ENCODE measurements around the gene ZPR1.

DNA sequence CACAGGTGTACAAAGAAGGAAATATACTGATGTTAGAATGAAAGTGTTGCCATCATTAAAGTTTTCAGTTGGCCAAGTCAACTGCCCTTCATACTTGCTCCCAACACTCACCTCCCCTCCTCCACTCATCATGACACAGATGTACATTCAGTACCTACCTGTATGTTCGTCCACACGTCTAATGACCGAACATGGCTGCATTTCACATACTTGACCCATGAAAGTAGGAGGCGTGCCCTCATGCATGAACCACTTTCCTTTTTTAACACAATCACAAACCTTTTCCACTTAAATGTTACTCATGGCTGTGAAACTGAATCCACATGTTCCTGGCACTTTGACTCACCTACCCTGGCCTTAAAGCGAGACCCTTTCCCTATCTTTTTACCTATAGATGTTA is 11.8 kb downstream of the ZPR1 start:
- TF ChIP-seq, protein P1, sequence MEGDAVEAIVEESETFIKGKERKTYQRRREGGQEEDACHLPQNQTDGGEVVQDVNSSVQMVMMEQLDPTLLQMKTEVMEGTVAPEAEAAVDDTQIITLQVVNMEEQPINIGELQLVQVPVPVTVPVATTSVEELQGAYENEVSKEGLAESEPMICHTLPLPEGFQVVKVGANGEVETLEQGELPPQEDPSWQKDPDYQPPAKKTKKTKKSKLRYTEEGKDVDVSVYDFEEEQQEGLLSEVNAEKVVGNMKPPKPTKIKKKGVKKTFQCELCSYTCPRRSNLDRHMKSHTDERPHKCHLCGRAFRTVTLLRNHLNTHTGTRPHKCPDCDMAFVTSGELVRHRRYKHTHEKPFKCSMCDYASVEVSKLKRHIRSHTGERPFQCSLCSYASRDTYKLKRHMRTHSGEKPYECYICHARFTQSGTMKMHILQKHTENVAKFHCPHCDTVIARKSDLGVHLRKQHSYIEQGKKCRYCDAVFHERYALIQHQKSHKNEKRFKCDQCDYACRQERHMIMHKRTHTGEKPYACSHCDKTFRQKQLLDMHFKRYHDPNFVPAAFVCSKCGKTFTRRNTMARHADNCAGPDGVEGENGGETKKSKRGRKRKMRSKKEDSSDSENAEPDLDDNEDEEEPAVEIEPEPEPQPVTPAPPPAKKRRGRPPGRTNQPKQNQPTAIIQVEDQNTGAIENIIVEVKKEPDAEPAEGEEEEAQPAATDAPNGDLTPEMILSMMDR (conservative IDR thresholded peaks at IDR 0.05; ENCODE audit: low read length): no peak
- no peak for TF ChIP-seq EZH2phosphoT487 (IDR thresholded peaks at IDR 0.05; ENCODE audit: borderline replicate concordance)
